Adrenal gland (tissue), 12 donors: Measurements from ENCODE around the gene CCSER1. TPM values are rescaled to one million over a fixed set of nuclear protein-coding genes. Genes with fewer than 3 reads are reported as not detected.

Source experiments
- DNase-seq, 7 donors: peaks; one replicate each; pipeline ENCODE4 v3.0.0-alpha.2; 2019 to 2020
- H3K27ac ChIP-seq, 5 donors: fragments of 200-600 bp; sonication (generic) in 4 of 5; 1 replicate in 3 of 5; 2 replicates in 2 of 5; pipeline versions ENCODE4 v1.5.1 to v1.8.0; 2016 to 2020; ENCODE audit warnings: mild to moderate bottlenecking in 1 of 5
- H3K27me3 ChIP-seq: fragments of 200-600 bp; 2 replicates; pipeline ENCODE4 v1.8.0; 2021
- H3K36me3 ChIP-seq, 2 donors: fragments of 200-600 bp; replicated peaks in 1 of 2; 1 replicate in 1 of 2; 2 replicates in 1 of 2; pipeline versions ENCODE4 v1.5.1 to v1.8.0; 2018 to 2022
- H3K4me1 ChIP-seq, 2 donors: fragments of 200-600 bp; replicated peaks in 1 of 2; 1 replicate in 1 of 2; 2 replicates in 1 of 2; pipeline versions ENCODE4 v1.5.1 to v1.8.0; 2018 to 2021
- H3K4me3 ChIP-seq, 4 donors: fragments of 200-600 bp; sonication (generic) in 3 of 4; one replicate each; pipeline ENCODE4 v1.5.1; 2016 to 2018
- H3K9me3 ChIP-seq, 3 donors: fragments of 200-600 bp; sonication (generic) in 1 of 3; replicated peaks in 1 of 3; 1 replicate in 2 of 3; 2 replicates in 1 of 3; pipeline versions ENCODE4 v1.5.1 to v1.8.0; 2016 to 2021
- POLR2A ChIP-seq, 2 donors: fragments of 450-650 bp; IDR thresholded peaks; one replicate each; pipeline ENCODE4 v1.6.1; 2017; ENCODE audit warnings: antibody characterized with exemption in 2 of 2, mild to moderate bottlenecking in 2 of 2, moderate library complexity in 1 of 2
- WGBS, 4 donors: extraction: QIAGEN DNeasy Blood & Tissue Kit in 2 of 4; methylation state at CpG; one replicate each; pipeline versions ENCODE4 v1.1.5 to v1.1.7; 2013 to 2017; 5-methylcytosine and 5-hydroxymethylcytosine counted together
- intact Hi-C, 2 donors: fragments of 100-400 bp; cut with DNase I; formaldehyde crosslinking; loops; one replicate each; pipeline versions ENCODE4 v1.14.1 to v1.15.0; 2022 to 2023
- polyA plus RNA-seq, 3 donors: library from polyadenylated mRNA; stranded (reverse); fragments of 200-250 nt in 2 of 3; fragments of 350-450 nt in 1 of 3; fragmentation: Illumina TruSeq in 1 of 3; extraction: RNeasy Lipid Tissue Mini Kit (QIAGEN cat#74804) in 1 of 3; gene quantifications; one replicate each; pipeline ENCODE4 v1.2.3, GENCODE V29; 2013 to 2014
- total RNA-seq, 9 donors: library from RNA; depleted of rRNA in 4 of 9; stranded (reverse); fragments of >200 nt in 4 of 9; fragments of 120-200 nt in 1 of 9; fragmentation: NEBNext Ultra II Directional in 1 of 9; extraction: Animal tissue kit (Norgen Biotek cat#: 25700) in 1 of 9; gene quantifications; one replicate each; pipeline versions ENCODE4 v1.1.0 to v1.2.4, GENCODE V29; 2013 to 2023
- TF ChIP-seq, protein P1 (sequence below), 6 experiments: fragments of 450-650 bp in 4 of 6; fragments of 200-600 bp in 2 of 6; sonication (generic) in 1 of 6; IDR thresholded peaks; 1 replicate in 5 of 6; 2 replicates in 1 of 6; pipeline versions ENCODE4 v1.5.1 to v1.8.0; 2016 to 2021; ENCODE audit warnings: antibody characterized with exemption in 6 of 6, mild to moderate bottlenecking in 2 of 6, moderate library complexity in 1 of 6
- donor health status: healthy with polysubstance abuse.
- donor health status: Bipolar disorder and iron deficiency.
- donor health status: DM: yes; HTN: yes; CAD: no.
- donor health status: DM: no; HTN: no; CAD: no.
- donor health status: DM: no; HTN: no; CAD: no.
- donor health status: DM: yes; HTN: yes; CAD: no.

Gene CCSER1
- total and polyA plus RNA-seq, 12 donors, result 0.14 to 11.7 (median 2.3) TPM; not detected in 1

- no peak for DNase-seq
- Histone ChIP-seq H3K36me3 (no peaks in the 10 kb centered on the region), H3K9me3 (no peaks in the 10 kb centered on the region), H3K4me3 (no peak overlapping the region), H3K27me3 (no peaks in the 10 kb centered on the region), H3K4me1 (no peaks in the 10 kb centered on the region), H3K27ac (no peak overlapping the region)
- 50 to 80% (median 71%) methylated on average over 1 of the region's 1 CpG for WGBS, 4 donors
- intact Hi-C loops, result no loop called here
- TF ChIP-seq, protein P1, sequence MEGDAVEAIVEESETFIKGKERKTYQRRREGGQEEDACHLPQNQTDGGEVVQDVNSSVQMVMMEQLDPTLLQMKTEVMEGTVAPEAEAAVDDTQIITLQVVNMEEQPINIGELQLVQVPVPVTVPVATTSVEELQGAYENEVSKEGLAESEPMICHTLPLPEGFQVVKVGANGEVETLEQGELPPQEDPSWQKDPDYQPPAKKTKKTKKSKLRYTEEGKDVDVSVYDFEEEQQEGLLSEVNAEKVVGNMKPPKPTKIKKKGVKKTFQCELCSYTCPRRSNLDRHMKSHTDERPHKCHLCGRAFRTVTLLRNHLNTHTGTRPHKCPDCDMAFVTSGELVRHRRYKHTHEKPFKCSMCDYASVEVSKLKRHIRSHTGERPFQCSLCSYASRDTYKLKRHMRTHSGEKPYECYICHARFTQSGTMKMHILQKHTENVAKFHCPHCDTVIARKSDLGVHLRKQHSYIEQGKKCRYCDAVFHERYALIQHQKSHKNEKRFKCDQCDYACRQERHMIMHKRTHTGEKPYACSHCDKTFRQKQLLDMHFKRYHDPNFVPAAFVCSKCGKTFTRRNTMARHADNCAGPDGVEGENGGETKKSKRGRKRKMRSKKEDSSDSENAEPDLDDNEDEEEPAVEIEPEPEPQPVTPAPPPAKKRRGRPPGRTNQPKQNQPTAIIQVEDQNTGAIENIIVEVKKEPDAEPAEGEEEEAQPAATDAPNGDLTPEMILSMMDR (IDR thresholded peaks at IDR 0.05), result no peak
- TF ChIP-seq POLR2A (IDR thresholded peaks at IDR 0.05), result no peak
These were observed 63.3 kb downstream of the CCSER1 start for GRCh38 chr4:90190525-90190924.

DNA sequence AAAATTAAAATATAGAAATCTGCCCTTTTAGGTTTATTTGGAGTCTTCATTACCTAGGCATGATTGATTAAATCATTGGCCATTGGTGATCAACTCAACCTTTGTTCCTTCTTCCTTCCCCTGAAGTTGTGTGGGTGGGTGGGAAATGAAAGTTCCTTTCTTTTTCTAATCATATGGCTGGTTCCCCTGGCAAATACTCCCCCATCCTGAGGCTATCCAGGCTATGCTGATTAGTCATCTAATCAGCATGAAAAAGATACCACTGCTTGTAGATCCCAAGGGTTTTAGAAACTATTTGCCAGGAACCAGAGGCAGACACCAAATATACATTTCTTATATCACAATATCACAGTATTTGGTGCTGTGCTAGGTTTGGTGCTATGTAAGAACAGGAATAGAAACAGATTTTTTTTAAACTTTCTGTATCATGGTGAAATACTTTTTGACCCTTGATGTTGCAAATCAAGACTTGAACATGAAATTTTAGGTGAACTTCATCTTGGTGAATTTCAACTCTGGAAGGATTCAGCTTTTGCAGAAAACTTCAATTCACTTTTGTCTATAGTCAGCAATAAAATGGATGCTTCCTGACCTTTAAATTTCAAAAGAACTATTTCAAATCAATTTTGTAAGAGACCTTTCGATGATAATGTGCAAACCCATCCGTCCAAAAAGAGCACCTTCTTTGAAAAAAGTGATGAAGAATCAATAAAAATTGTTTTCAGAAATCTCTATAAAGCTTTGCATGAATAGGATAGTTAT is 71.1 kb downstream of the CCSER1 start:
- H3K36me3 ChIP-seq, result no peaks in the 10 kb centered on the region
- H3K4me1 ChIP-seq, result no peaks in the 10 kb centered on the region
- no peaks in the 10 kb centered on the region for H3K27me3 ChIP-seq
- TF ChIP-seq POLR2A (IDR thresholded peaks at IDR 0.05), result no peak
- TF ChIP-seq, protein P1 (IDR thresholded peaks at IDR 0.05), result no peak
- DNase-seq, result no peak
- intact Hi-C loops, result no loop called here
- WGBS, 4 donors, result 80 to 85% (median 81%) methylated on average over 2 of the region's 2 CpGs
- no peak overlapping the region for H3K27ac ChIP-seq
- no peak overlapping the region for H3K4me3 ChIP-seq
- no peaks in the 10 kb centered on the region for H3K9me3 ChIP-seq

DNA sequence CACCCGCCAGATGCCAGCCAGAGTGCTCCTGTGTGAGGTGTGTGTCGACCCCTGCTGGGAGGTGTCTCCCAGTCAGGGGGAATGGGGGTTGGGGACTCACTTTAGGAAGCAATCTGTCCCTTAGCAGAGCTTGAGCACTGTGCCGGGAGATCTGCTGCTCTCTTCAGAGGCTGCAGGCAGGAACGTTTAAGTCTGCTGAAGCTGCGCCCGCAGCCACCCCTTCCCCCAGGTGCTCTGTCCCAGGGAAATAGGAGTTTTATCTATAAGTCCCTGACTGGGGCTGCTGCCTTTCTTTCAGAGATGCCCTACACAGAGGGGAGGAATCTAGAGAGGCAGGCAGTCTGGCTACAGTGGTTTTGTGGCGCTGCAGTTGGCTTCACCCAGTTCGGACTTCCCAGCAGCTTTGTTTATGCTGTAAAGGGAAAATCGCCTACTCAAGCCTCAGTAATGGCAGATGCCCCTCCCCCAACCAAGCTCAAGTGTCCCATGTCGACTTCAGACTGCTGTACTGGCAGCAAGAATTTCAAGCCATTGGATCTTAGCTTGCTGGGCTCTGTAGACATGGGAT is 80.8 kb downstream of the CCSER1 start:
- Histone ChIP-seq H3K4me1 (no peaks in the 10 kb centered on the region), H3K27me3 (no peaks in the 10 kb centered on the region), H3K4me3 (no peak overlapping the region), H3K9me3 (no peaks in the 10 kb centered on the region), H3K36me3 (no peaks in the 10 kb centered on the region), H3K27ac (no peak overlapping the region)
- intact Hi-C loops, result no loop called here
- no peak for DNase-seq
- WGBS, 4 donors, result 82 to 93% (median 83%) methylated on average over 3 to 10 of the region's 10 CpGs
- TF ChIP-seq POLR2A (IDR thresholded peaks at IDR 0.05), result no peak
- TF ChIP-seq, protein P1 (IDR thresholded peaks at IDR 0.05), result no peak

DNA sequence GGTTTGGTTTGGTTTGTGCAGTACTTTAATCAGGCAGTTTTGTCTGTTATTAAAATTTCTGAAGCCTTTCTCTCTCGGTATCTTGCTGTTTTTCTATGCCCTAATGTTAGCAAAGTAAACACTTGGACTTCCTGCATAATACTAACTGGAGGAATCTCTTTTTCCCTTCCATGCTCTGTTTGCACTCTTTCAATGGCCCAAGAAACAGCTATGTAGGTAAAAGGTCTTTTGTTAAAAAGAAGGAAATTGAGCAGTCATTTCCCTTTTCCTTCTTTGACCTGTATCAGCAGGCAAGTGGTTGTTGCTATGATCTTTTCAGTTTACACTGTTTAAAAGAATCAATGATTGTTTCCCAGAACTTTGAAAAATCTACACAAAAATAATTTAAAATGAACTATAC is 82.7 kb downstream of the CCSER1 start:
- no peak overlapping the region for H3K4me3 ChIP-seq
- no peaks in the 10 kb centered on the region for H3K36me3 ChIP-seq
- H3K27me3 ChIP-seq, result no peaks in the 10 kb centered on the region
- H3K9me3 ChIP-seq, result no peaks in the 10 kb centered on the region
- intact Hi-C loops, result no loop called here
- H3K27ac ChIP-seq, result no peak overlapping the region
- no peaks in the 10 kb centered on the region for H3K4me1 ChIP-seq
- no peak for DNase-seq
- 32 to 48% (median 41%) methylated on average over 1 of the region's 1 CpG for WGBS, 4 donors
- TF ChIP-seq, protein P1 (IDR thresholded peaks at IDR 0.05), result no peak
- no peak for TF ChIP-seq POLR2A (IDR thresholded peaks at IDR 0.05)
